Left lung (tissue), 10 donors: Measurements from ENCODE around the gene ANGPT4. TPM values are rescaled to one million over a fixed set of nuclear protein-coding genes. Genes with fewer than 3 reads are reported as not detected.

ENCODE experiments used
- ATAC-seq: fragments of 200-7000 bp; cut with Tn5 transposase; one replicate; pipeline ENCODE4 v1.9.1; 2020; ENCODE audit warnings: moderate library complexity
- DNase-seq, 4 donors: peaks; one replicate each; pipeline ENCODE4 v3.0.0-alpha.2; 2013 to 2020
- H3K27ac ChIP-seq, 2 donors: fragments of 200-600 bp; sonication (generic) in 1 of 2; one replicate each; pipeline versions ENCODE4 v1.5.0 to v1.8.0; 2020 to 2021
- H3K27me3 ChIP-seq, 2 donors: fragments of 200-600 bp; sonication (generic) in 1 of 2; one replicate each; pipeline versions ENCODE4 v1.5.0 to v1.8.0; 2020 to 2021
- H3K36me3 ChIP-seq, 2 donors: fragments of 200-600 bp; sonication (generic) in 1 of 2; one replicate each; pipeline versions ENCODE4 v1.5.0 to v1.8.0; 2020 to 2021
- H3K4me1 ChIP-seq, 2 donors: fragments of 200-600 bp; one replicate each; pipeline ENCODE4 v1.8.0; 2021
- H3K4me3 ChIP-seq, 2 donors: fragments of 200-600 bp; sonication (generic) in 1 of 2; one replicate each; pipeline versions ENCODE4 v1.5.0 to v1.8.0; 2020 to 2021; ENCODE audit warnings: mild to moderate bottlenecking in 1 of 2
- H3K9me3 ChIP-seq, 2 donors: fragments of 200-600 bp; sonication (generic) in 1 of 2; one replicate each; pipeline versions ENCODE4 v1.5.0 to v1.8.0; 2020 to 2021
- CTCF ChIP-seq, 2 donors: fragments of 200-600 bp; sonication (generic) in 1 of 2; IDR thresholded peaks; one replicate each; pipeline versions ENCODE4 v1.5.0 to v1.8.0; 2021; ENCODE audit warnings: antibody characterized with exemption in 2 of 2
- intact Hi-C, 2 donors: fragments of 100-400 bp; cut with DNase I; formaldehyde crosslinking; loops; one replicate each; pipeline versions ENCODE4 v1.11.2 to v1.14.2; 2022
- polyA plus RNA-seq, 6 donors: library from polyadenylated mRNA; unstranded; fragments of 120-200 nt; gene quantifications; one replicate each; pipeline ENCODE4 v1.2.1, GENCODE V29; 2013; ENCODE audit not compliant: insufficient read length in 6 of 6
- total RNA-seq, 2 donors: library from RNA; stranded (reverse); fragmentation: NEBNext Ultra II Directional; extraction: Animal tissue kit (Norgen Biotek cat#: 25700); gene quantifications; one replicate each; pipeline ENCODE4 v1.2.1, GENCODE V29; 2021
- donor health status: DM: no; HTN: yes; CAD: no.
- donor health status: DM: no; HTN: no; CAD: no.

Gene ANGPT4
- total and polyA plus RNA-seq, 8 donors = 0.06 to 0.20 (median 0.10) TPM

DNA sequence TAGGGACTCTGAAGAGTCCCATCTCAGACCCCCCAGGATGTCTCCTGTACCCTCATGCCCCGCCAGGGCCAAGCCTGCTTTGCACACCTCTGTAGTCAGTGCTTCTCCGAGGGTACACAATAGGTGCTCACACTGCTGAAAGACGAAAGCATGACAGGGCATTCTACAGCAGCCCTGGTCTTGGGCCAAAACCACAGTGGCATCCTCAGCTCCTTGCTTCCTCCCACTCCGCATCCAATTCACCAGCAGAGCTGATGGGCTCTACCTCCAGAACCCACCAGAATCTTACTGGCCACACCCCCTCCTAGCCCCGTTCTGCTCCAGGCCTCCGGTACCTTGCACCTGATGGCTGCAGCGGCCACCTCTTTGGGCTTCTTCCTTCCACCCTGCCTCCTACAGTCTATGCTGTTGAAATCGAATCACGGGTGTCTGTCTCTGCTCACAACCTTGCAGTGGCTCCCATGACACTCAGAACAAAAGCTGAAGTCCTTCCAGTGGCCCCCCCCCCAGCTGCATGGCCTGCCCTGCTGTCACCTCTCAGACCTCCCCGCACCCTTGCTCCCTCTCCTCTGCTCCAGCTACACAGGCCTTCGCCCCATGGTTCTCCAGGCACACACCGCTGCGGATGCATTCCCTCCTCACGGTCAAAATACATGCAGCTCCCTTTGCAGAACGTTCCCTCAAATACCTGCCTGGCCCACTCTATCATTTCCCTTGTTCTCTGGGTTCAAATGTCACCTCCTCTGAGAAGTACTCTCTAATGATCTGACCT, 1.2 kb downstream of the ANGPT4 start:
- Histone ChIP-seq H3K27me3 (peaks cover 0 to 31% of the 10 kb centered on the region in 2 donors), H3K9me3 (no peaks in the 10 kb centered on the region), H3K4me1 (no peaks in the 10 kb centered on the region), H3K4me3 (no peak overlapping the region), H3K36me3 (no peaks in the 10 kb centered on the region), H3K27ac (no peak overlapping the region)
- no peak for TF ChIP-seq CTCF (IDR thresholded peaks at IDR 0.05)
- intact Hi-C loops = no loop called here
- ATAC-seq = no peak
- DNase-seq = no peak

GRCh38 chr20:913306-913849, 2.8 kb downstream of the ANGPT4 start:
- Histone ChIP-seq H3K36me3 (no peaks in the 10 kb centered on the region), H3K9me3 (no peaks in the 10 kb centered on the region), H3K4me3 (no peak overlapping the region), H3K27me3 (peaks cover 0 to 31% of the 10 kb centered on the region in 2 donors), H3K4me1 (no peaks in the 10 kb centered on the region), H3K27ac (no peak overlapping the region)
- intact Hi-C loops = no loop called here
- TF ChIP-seq CTCF (IDR thresholded peaks at IDR 0.05) = no peak
- ATAC-seq = no peak
- no peak for DNase-seq

- no peak for ATAC-seq
Observed at GRCh38 chr20:911882-912600, 4.1 kb downstream of the ANGPT4 start.

DNA sequence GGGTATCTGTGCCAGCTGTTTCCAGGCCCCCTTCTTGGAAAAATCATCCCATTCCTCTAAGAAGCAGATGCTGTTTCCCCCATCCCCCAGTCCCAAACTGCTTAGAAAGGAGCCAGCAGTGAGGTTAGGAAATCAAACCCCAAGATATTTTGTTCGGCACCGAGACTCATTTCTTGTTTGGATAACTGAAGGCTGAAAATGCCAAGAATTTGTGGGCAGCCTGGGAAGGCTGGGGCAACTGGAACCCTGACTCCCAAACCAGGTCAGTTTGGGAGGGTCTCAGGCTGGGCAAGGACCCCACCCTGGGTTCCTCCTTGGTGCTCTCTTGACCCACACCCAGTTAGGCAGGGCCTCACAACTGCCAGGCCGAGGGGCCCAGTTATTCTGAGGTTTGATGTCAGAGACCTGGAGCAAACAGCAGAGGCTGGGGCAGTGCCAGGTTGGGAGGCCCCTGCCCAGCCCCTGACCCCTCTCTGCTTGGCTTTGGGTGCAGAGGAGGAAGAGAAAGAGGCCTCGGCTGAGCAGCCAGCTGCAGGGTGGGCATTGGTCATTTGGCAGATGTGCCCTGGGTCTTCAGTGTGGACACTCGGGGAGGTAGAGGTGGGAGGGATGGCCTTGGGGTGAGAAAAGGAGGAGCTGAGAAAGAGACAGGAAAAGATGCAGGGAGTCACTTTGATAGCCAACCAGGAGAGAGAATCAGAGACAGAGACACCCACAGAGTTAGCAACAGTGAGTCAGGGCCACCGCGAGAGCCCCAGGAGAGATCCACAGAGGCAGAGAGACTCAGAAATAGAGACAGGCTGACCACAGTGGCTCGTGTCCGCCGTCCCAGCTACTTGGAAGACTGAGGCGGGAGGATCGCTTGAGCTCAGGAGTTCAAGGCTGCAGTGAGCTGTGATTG, 5.0 kb downstream of the ANGPT4 start:
- ATAC-seq = peak; percentile 27
- peak overlapping the region in 1 of 2 donors; percentile 3 for H3K27ac ChIP-seq
- TF ChIP-seq CTCF (IDR thresholded peaks at IDR 0.05) = no peak

More at GRCh38 chr20:911882-912600, 4.1 kb downstream of the ANGPT4 start:
- no peaks in the 10 kb centered on the region for H3K36me3 ChIP-seq
- no peaks in the 10 kb centered on the region for H3K9me3 ChIP-seq
- no peak overlapping the region for H3K27ac ChIP-seq
- no peak for TF ChIP-seq CTCF (IDR thresholded peaks at IDR 0.05)
- peaks cover 0 to under 1% of the 10 kb centered on the region in 2 donors for H3K4me1 ChIP-seq
- intact Hi-C loops = no loop called here
- peaks cover 0 to 29% of the 10 kb centered on the region in 2 donors for H3K27me3 ChIP-seq
- H3K4me3 ChIP-seq = no peak overlapping the region
- DNase-seq = no peak

More for the DNA sequence above, 5.0 kb downstream of the ANGPT4 start:
- intact Hi-C loops = no loop called here
- DNase-seq = peak in 1 of 4 donors; percentile 24
- no peak overlapping the region for H3K4me3 ChIP-seq
- H3K36me3 ChIP-seq = no peaks in the 10 kb centered on the region
- H3K4me1 ChIP-seq = peaks cover 0 to 8% of the 10 kb centered on the region in 2 donors
- no peaks in the 10 kb centered on the region for H3K9me3 ChIP-seq
- peaks cover 0 to 23% of the 10 kb centered on the region in 2 donors for H3K27me3 ChIP-seq
